HG03196 (cell line): ENCODE measurements around the gene PTPRT.

Experiments
- ATAC-seq: cut with Tn5 transposase; IDR thresholded peaks from one replicate; pipeline ENCODE4 v1.9.1; 2021; ENCODE audit not compliant: unreplicated experiment

The PTPRT gene

DNA sequence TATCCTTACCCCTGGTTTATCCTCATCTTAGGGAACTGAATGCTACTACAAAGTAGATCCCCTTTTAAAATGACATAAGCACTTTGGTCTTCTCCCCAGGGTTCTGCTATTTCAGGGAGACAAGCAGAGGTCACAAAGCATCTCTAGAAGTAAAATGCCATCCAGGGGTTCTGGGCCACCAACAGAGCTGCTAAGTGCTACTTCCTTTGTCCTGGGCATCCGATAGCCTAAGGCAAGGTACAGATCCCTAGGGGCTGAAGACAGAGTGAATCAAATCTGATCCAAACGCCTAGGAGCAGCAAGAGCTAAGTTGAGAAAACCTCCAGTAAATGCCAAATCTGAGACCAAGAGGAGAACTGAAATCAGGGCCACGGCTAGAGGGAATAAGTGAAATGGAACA, 161.2 kb downstream of the PTPRT start:
- no peak for ATAC-seq

- ATAC-seq: no peak
Measured at GRCh38 chr20:43023836-43024235, 165.9 kb downstream of the PTPRT start.

DNA sequence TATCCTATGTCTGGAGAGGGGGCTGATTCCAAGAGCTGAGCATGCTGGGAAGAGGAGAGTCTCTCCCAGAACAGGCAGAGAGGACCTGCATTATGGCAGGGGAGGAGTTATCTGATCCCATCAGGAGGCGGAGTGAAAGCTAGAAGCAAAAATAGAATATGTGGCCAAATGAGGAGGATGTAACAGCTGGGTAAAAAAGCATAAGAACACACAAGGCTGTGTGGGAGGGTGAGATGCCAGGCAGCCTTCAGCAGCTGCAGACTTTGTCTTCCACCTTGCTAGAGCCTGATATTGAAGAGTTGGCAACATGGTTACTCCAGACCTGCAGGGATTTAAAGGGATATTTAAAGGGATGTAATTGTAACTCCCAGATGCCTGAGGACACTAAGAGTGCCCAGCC, 167.1 kb downstream of the PTPRT start:
- ATAC-seq: no peak

DNA sequence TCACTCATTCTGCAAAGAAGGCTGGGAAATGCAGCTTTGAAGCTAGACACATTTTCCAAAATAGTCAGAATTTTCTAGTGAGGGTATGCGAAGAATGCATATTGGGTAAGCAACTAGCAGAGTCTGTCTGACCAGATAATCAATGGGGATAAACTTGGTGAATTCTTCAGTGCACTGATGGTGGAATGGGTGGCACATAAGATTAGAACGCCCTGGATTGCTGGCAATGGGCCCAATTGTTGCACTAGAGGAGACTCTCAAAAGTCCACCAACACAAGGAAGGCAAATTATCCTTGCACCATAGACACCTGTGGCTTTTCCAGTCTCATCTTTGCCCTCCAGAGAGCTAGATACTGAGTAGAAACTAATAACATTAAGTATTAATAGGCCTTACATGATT, 167.6 kb downstream of the PTPRT start:
- no peak for ATAC-seq

DNA sequence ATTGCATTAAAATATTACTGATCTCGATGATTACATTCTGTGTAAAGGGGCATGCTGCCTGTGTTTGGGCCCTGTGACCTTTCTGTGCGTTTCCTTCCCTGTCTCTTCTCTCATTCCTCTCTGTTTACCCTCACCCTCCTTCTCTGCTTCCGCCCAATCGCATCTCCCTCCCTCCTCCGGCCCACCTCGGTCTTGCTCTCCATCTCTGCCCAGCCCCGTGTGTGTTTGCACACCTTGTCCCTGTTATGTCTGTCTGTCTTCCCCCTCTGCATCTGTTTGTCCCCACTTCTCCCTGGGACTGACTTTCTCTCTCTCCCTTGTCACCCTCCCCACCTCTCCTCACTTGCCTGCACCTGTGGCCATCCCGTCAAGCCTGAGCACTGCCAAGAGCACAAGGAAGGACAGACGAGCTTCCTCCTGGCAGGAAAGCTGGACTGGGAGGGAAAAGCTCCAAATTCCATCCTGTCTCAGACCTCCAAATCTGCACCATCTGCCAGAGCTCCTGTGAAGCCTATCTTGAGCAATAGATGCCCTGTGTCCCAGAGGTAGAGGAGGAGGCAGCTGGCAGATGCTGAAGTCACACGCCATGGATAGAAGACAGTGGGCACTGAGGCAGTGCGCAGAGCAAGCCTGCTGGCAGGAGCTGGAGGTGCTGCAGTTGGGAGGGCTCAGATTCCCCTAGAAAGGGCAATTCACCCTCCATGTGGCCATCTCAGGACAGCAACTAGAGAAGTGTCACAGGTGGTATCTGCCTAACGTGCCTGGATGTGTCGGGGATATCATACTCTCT, 172.3 kb downstream of the PTPRT start:
- no peak for ATAC-seq

DNA sequence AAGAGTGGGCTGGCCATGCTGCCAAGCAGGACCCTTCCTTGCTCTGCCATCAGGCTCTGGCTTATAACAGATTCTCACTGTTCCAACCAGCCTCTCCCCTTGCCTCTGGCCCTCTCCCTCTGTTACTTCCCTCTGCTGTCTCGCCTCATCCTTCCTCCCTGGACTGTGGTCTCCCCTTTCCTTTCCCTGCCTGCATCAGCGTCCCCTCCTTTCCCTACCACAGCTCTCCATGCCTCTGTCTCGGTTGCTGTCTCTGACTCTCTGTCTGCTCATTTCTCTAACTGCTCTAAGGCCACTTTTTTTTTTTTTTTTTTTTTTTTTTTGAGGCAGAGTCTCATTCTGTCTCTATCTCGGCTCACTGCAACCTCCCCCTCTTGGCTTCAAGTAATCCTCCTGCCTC, 173.4 kb downstream of the PTPRT start:
- ATAC-seq: no peak

DNA sequence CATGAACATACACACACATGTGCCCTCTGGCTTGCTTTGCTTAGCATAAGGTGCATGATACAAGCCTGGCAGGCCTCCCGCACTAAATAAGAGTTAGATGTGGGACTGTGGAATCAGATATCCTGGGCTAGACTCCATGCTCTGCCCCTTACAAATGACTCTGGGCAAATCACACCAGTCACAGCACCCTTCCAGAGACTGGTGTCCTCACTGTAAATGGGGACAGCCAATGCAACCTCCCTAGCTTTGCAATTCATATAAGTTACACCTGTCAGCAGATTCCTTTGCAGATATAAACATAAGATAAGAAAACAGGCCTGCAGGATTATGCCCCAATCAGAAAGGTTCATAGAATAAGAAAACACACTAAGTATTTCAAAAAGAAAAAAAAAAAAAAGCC, 174.1 kb downstream of the PTPRT start:
- no peak for ATAC-seq

DNA sequence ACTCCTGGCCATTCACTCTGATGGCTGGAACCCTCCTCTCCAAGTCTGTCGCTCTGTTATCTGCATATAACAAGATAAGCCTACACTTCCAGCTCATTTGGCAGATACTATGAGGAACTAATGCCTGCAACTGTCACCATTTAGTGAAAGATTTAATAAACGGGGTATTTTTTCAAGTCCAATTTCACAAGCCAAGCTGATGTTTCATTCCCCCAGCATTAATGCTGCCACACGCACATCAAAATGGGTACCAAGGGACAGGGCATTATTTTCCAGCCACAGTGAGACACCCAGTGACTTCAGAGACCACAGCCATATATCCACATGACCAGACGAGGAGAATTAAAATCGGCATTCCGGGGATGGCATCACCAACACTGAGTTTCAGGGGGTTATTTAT, 175.5 kb downstream of the PTPRT start:
- ATAC-seq: no peak

DNA sequence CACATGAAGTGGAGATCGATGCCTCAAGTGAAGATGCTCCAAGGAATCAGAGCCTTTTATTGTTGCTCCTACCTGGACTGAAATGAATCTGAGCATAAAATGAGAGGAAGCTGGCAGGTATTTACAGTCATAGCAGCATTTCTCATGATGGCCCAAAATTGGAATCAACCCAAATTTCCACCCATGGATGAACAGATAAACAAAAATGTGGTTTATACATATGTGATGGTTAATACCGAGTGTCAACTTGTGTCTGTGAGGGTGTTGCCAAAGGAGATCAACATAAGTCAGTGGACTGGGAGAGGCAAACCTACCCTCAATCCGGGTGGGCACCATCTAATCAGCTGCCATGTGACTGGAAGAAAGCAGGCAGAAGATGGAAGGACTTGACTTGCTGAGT, 178.2 kb downstream of the PTPRT start:
- ATAC-seq: no peak

DNA sequence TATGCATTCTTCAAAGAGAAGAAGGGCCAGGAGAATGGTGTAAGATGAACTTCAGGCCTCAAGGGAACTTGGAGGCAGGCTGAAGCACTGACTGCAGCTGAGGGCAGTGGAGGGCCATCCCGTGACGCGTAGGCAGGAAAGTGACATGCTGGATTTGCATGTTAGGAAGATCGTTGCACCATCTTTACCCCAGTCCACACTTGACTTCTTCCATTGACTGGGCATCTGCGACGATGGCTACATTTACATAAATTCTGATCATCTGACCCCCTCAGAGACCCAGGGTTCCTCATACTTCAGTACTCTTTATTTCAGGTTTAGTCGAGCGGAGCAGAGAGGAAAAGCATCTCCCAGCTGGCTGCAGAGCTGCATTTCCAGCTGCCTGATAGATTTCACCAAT, 180.2 kb downstream of the PTPRT start:
- ATAC-seq: no peak

GRCh38 chr20:43007525-43007924, 182.2 kb downstream of the PTPRT start:
- ATAC-seq: no peak

- no peak for ATAC-seq
Measured at GRCh38 chr20:43006651-43007375, 182.9 kb downstream of the PTPRT start.

DNA sequence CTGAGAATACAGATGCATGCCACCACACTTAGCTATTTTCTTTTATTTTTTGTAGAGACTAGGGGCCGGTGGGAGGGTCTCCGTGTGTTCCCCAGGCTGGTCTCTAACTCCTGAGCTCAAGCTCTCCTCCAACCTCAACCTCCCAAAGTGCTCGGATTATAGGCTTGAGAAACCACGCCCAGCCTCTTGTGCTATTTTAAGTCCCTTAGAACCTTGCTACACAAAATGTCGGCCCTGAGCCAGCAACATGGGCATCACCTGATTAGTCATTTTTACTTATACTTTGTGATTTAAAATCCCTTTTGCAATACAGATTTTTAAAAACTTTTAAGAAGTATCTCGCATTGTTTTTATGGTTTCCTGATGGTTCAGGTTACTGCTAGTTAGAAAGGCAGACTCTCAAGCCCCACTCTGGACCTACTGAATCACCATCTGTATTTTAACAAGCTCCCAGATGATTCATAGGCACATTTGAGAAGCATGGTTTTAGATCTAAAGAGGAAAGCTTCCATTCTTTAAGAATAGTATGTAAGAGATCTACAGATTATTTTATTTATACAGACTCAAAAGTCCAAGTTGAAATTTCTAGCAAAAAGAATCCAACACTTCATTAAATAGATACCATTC, 186.3 kb downstream of the PTPRT start:
- no peak for ATAC-seq

DNA sequence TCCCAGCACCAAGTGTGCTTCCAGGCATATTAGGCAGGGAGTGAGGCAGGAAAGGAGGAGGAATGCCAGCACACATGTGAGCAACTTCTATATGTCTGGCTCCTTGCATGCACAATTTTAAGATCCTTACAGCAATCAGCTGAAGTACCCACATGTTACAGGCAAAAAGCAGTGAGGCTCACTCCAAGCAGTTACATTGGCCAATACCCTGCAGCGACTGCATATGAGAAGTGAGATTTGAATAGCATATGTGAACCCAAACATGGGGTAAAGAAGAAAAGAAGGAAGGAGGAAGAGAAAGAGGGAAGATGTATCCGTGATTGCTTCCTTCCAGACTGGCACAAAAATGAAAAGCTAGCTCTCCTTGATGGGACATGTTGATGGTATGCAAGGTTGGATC, 193.6 kb downstream of the PTPRT start:
- ATAC-seq: no peak

DNA sequence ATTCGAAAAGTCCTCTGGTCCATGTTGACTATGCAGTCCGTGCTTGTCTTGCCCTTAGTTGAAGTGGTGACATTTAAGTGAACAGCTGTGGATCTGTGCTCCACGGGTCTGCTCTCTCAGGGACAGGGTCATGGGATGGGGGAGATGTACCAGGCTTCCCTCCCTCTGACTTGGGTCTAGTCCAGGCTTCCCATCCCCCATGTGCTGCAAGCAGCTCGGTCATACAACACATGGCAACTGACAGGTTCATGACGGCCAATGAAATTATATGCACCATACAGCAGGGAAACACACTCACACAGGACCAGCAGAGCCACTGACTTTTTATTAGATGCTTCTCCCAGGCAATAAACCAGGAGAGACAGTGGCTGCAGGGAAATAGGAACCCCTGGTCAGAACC, 201.4 kb downstream of the PTPRT start:
- ATAC-seq: no peak

DNA sequence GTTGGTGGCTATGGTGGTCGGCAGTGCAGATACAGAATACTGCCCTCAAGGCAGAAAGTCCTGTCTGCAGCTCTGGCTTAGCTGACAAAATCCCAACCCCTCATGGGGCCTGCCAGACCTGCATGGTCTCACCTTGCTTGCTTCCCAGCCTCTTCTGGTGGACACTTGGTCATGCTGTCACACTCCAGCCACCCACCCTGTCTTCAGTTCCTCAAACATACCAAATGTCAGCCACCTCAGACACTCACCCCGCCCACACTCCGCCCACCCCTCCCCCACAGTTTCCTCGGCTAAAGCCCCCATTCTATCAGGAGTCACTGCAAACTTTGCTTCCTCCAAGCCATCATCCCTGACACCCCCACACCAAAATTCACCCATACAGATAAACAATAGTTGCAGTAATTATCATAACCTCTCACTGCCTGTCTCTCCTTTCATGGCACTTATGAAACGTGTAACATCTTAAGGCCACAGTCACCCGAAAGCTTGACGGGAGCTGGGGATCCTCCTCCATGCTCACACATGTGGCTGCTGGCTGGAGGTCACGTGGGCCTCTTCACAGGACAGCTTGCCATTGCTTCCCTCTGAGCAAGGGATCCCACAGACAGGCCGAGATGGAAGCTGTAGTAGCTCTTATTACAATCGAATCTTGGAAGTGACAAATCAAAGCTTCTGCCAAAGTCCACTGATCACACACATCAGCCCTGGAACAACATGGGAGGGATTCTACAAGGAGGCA, 202.2 kb downstream of the PTPRT start:
- no peak for ATAC-seq

- ATAC-seq: no peak
Measured at GRCh38 chr20:42986143-42986773, 203.4 kb downstream of the PTPRT start.

- no peak for ATAC-seq
Measured at GRCh38 chr20:42985628-42986027, 204.1 kb downstream of the PTPRT start.

GRCh38 chr20:42982218-42982617, 207.5 kb downstream of the PTPRT start:
- no peak for ATAC-seq

- no peak for ATAC-seq
Measured at GRCh38 chr20:42981253-42981652, 208.5 kb downstream of the PTPRT start.

DNA sequence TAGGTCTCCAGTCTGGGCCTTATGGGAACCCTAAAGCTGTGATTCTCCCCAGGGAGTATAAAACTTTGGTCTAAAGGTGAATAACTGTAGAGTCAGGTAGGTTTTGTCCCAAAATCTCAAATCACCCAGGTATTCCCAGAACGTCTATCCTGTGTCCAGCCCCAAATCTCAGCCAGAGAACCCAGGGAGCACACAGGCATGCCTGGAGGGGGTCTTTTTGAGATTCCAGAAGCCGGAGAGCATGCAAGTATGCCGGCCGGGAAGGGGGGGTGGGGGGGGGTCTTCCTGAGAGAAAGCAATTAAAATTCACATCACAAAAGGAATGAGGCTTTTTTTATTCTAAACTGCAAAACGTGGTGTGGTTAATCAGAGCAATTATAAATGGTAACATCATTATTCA, 210.0 kb downstream of the PTPRT start:
- no peak for ATAC-seq
